NCI-H2107 (cell line): ENCODE data around the gene PRKN.

Source experiments
- DNase-seq: peaks from one replicate; lab custom pipeline; 2025; lab: John Stamatoyannopoulos, UW

PRKN gene

GRCh38 chr6:161374971-161375873, 1352.3 kb downstream of the PRKN start:
- DNase-seq = peak; percentile 9

GRCh38 chr6:161373905-161374451, 1353.6 kb downstream of the PRKN start:
- peak; percentile 38 for DNase-seq

DNA sequence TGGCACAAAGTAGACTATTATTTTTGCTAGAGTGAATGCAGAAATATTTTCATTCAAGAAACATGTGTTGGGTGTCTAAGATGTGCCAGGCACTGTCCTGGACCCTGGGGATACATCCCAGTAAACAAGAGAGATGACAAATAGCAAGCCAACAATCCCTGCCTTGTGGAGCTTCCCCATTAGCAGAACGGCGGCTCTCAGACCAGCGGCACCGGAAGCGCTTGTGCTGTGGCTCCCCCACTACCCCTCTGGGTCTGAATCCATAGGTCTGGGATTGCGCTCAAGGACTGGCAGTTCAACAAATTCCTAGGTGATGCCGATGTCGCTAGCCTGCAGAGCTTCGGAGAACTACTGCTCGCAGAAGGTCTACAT, 1355.2 kb downstream of the PRKN start:
- no peak for DNase-seq

- peak; percentile 54 for DNase-seq
Observed at GRCh38 chr6:161370880-161371279, 1356.7 kb downstream of the PRKN start.

- no peak for DNase-seq
Observed at GRCh38 chr6:161369339-161369738, 1358.2 kb downstream of the PRKN start.

- no peak for DNase-seq
Observed at GRCh38 chr6:161368514-161368913, 1359.1 kb downstream of the PRKN start.

GRCh38 chr6:161367472-161367871, 1360.1 kb downstream of the PRKN start:
- no peak for DNase-seq

DNA sequence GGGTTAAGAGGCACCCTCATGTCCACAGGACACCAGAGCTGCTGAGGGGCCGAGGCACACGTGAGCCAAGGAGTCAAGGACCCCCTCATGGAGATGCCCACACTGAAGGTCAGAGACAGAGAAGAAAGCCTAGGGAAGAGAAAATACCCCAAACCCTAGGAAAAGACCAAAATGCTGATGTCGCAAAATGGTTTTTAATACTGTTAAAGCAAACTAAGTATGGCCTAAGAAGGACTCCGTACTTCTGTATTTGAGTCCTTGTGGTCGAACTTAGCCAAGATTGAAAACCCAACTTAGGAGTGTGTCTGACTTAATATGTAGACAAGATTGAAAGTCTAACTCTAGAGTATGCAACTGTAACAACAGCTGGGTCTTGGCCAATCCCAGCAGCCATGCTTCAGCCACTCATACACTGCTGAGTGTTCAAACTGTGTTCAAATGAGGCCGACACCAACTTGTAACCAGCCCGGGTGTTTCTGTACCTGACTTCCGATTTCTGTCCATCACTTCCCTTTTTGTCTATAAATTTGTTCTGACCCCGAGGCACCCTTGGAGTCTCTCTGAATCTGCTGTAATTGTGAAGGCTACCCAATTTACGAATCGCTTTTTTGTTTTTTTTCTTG, 1361.2 kb downstream of the PRKN start:
- no peak for DNase-seq

DNA sequence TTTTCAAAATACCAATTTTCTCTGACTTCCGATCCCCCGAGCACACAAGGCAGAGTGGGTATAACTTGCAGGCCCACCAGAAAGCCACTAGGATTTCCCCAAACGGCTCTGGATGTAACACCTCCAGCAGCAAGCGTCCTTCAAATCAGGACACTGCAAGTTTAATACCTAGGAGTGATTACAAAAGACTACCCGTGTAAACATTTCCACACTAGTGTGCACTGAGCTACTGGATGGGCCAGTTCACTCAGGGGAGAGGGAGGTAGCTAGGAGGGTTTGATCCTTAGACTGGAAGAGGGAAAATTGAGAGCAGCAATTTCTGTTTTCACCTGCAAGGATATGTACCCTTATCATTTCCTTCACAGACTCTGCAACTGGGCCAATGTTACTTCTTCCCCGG, 1361.9 kb downstream of the PRKN start:
- no peak for DNase-seq

DNA sequence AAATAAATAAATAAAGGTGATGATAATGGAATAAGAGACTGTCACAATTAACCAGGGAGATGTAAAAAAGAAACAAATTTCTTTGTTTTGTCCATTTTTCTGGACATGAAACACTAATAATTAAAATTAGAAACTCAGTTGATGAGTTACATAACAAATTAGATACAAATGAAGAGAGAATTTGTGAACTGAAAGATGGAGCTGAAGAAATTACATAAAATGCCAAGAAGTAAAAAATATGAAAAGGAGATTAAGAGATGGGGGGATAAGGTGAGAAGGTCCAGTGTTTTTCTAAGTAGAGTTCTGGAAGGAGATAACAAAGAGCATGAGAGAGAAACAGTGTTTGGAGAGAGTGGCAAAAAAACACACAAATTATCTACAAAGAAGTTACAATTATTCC, 1364.3 kb downstream of the PRKN start:
- no peak for DNase-seq

DNA sequence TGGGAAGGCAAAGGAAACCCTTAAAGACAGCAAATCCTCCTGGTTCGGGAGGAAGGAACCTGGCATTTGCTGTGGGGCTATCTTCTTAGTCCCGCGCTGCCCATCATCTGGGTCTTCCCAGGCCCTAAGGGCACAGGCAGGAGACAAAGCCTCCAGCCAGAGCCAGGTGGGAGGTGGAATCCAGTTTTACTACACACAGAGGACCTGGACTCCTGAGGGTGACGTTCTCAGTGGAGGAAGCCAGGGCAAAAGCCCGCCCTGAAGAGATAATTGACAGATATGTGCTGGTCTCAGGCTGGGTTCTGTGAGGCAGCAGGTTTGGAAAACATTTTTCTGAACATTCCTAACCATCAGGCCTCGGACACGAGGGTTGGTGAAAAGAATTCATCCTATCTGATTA, 1365.3 kb downstream of the PRKN start:
- DNase-seq = no peak

GRCh38 chr6:161361529-161361928, 1366.0 kb downstream of the PRKN start:
- DNase-seq = no peak

DNA sequence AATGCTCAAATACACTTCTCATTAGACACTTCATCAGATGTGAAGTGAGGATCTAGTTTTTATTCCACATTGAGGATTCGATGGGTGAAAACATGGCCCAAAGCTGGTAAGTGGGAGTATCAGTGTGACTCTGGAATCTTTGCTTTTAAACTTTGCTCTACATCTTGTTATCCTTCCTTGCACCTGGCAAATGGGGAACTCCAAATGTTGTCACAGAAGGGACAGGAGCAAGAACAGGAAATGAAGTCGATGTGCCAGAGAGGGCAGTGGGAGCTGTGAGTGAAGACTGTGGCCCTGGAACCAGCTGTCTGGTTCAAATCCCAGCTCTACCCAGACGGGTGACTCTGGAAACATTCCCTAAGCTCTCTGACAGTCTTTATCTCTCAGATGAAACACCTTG, 1367.0 kb downstream of the PRKN start:
- no peak for DNase-seq

- DNase-seq = no peak
Observed at GRCh38 chr6:161359618-161359945, 1368.0 kb downstream of the PRKN start.

- DNase-seq = no peak
Observed at GRCh38 chr6:161356167-161356854, 1371.3 kb downstream of the PRKN start.

DNA sequence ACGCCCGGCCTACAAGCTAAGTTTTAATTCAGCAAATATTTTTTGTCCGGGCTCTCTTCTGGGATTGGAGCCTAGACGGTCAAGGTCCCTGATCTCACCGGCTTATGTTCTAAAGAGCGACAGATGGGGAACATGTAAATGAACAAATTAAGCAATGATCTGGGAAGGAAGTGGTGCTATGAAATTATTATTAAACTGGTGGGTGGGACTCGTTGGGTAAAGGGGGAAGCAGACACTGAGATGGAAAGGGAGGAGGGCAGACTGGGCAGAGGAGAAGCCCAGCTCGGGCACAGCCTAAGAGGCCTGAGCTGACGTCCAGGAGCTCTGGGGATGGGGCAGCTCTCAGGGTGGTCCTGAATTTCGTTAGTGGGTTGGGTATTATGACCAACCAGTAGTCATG, 1371.9 kb downstream of the PRKN start:
- no peak for DNase-seq

DNA sequence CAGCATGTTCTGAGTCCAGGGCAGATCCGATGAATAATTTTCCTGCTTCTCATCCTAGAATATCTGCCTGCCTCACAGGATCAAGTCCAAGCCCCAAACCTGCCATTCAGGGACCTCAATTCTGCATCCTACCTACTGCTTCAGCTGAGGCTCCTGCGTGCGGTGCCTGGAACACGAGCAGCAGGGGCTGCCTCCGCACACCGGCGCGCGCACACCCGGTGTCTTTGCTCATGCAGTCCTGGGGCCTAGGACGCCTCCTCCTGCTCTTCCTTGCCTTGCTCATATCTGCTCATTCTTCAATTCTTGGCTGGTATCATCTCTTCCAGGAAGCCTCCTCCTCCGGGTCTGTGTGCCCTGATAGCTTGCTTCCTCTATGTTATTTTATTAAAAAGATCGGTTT, 1372.6 kb downstream of the PRKN start:
- DNase-seq = no peak

GRCh38 chr6:161354276-161354840, 1373.2 kb downstream of the PRKN start:
- DNase-seq = no peak

DNA sequence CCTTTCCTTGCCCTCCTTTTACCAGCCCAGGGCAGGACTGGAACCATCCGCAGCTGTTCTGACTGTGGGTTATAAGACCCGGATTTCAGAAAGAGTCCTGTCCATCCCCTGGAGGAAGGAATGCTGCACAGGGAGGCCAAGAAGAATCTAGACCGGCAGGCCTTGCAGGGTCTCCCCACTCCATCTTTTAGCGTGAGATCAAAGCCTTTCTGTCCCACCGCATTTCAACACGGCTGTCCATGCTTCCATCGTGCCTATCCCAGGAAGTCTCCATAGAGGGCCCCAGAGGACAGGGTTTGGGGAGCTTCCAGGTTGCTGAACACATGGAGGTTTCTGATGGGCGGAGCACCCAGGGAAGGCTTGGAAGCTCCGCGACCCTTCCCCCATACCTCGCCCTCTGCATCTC, 1374.4 kb downstream of the PRKN start:
- no peak for DNase-seq

GRCh38 chr6:161351858-161352257, 1375.7 kb downstream of the PRKN start:
- DNase-seq = no peak

DNA sequence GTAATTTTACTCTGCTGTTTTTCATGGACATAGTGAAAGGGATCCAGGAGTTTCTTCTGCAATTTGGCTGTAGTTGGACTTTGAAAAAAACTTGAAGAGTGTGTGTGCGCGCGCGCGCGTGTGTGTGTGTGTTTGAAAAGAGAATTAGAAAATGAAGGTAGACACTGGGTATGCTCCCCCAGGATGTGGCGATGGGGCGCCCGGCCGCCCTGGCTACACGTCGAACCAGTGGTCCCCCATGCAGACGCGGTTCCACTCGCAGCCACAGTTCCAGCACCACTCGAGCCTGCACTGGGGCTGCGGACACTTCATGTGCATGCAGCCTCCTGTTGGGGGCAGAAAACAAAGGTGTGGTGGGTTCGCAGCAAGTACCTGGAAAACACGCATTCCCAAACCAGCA, 1377.7 kb downstream of the PRKN start:
- DNase-seq = no peak

GRCh38 chr6:161348628-161348994, 1379.0 kb downstream of the PRKN start:
- no peak for DNase-seq
